Activated CD4-positive, alpha-beta T cell treated with anti-CD3 and anti-CD28 coated beads for 48 hours (primary cell): Measurements from ENCODE around the gene NDUFS4.
"Not testable (repeated sequence)": the region's sequence is repeated elsewhere in the genome, so short reads cannot be mapped to it uniquely, and the experiment has no call there.

Source experiments
- DNase-seq: peaks from one replicate; pipeline ENCODE4 v3.0.0-alpha.2; 2020

Gene NDUFS4

GRCh38 chr5:53576674-53577073 is 16.2 kb downstream of the NDUFS4 start:
- no peak for DNase-seq

GRCh38 chr5:53578854-53579253 is 18.4 kb downstream of the NDUFS4 start:
- no peak for DNase-seq

GRCh38 chr5:53580547-53580946 is 20.1 kb downstream of the NDUFS4 start:
- no peak for DNase-seq

- no peak for DNase-seq
Measured at GRCh38 chr5:53582225-53582624, 21.8 kb downstream of the NDUFS4 start.

- no peak for DNase-seq
Measured at GRCh38 chr5:53590759-53591158, 30.3 kb downstream of the NDUFS4 start.

GRCh38 chr5:53594419-53594818 is 34.0 kb downstream of the NDUFS4 start:
- no peak for DNase-seq

- DNase-seq = no peak
Measured at GRCh38 chr5:53597894-53598293, 37.5 kb downstream of the NDUFS4 start.

- no peak for DNase-seq
Measured at GRCh38 chr5:53601570-53601969, 41.1 kb downstream of the NDUFS4 start.

- no peak for DNase-seq
Measured at GRCh38 chr5:53603009-53603687, 42.7 kb downstream of the NDUFS4 start.

- no peak for DNase-seq
Measured at GRCh38 chr5:53604309-53604708, 43.9 kb downstream of the NDUFS4 start.

- DNase-seq = no peak
Measured at GRCh38 chr5:53607886-53608285, 47.4 kb downstream of the NDUFS4 start.

GRCh38 chr5:53608897-53609296 is 48.5 kb downstream of the NDUFS4 start:
- not testable (repeated sequence) for DNase-seq

- no peak for DNase-seq
Measured at GRCh38 chr5:53613061-53613460, 52.6 kb downstream of the NDUFS4 start.

- DNase-seq = no peak
Measured at GRCh38 chr5:53613536-53613935, 53.1 kb downstream of the NDUFS4 start.

GRCh38 chr5:53614376-53614885 is 54.0 kb downstream of the NDUFS4 start:
- no peak for DNase-seq

GRCh38 chr5:53616939-53617549 is 56.6 kb downstream of the NDUFS4 start:
- DNase-seq = no peak

- no peak for DNase-seq
Measured at GRCh38 chr5:53631251-53631650, 70.8 kb downstream of the NDUFS4 start.

GRCh38 chr5:53642061-53642460 is 81.6 kb downstream of the NDUFS4 start:
- no peak for DNase-seq

GRCh38 chr5:53643445-53643844 is 83.0 kb downstream of the NDUFS4 start:
- no peak for DNase-seq

- no peak for DNase-seq
Measured at GRCh38 chr5:53645078-53645477, 84.6 kb downstream of the NDUFS4 start.

- no peak for DNase-seq
Measured at GRCh38 chr5:53649352-53649751, 88.9 kb downstream of the NDUFS4 start.

GRCh38 chr5:53660573-53660972 is 100.1 kb downstream of the NDUFS4 start:
- not testable (repeated sequence) for DNase-seq

- DNase-seq = not testable (repeated sequence)
Measured at GRCh38 chr5:53665313-53665712, 104.9 kb downstream of the NDUFS4 start.

GRCh38 chr5:53667621-53668020 is 107.2 kb downstream of the NDUFS4 start:
- no peak for DNase-seq

- DNase-seq = no peak
Measured at GRCh38 chr5:53671447-53671846, 111.0 kb downstream of the NDUFS4 start.
